SK-N-MC (cell line): ENCODE results near the gene GPS1.
A peak's percentile ranks its signal among the peaks of the same experiment; 100 is the strongest.

Experiments used
- DNase-seq: peaks from one replicate; pipeline ENCODE4 v3.0.0-alpha.2; 2011; ENCODE audit warnings: low read depth, low spot score
- H3K27ac ChIP-seq: fragments of 200-600 bp; sonication (generic); 2 replicates; pipeline ENCODE4 v1.5.1; 2016; ENCODE audit warnings: mixed run types
- H3K36me3 ChIP-seq: fragments of 200-600 bp; sonication (generic); 2 replicates; pipeline ENCODE4 v1.6.1; 2017; ENCODE audit warnings: antibody characterized with exemption, low read length, mixed read lengths; ENCODE audit not compliant: insufficient read depth
- H3K4me3 ChIP-seq: fragments of 200-600 bp; sonication (generic); 2 replicates; pipeline ENCODE4 v1.5.1; 2016
- H3K9ac ChIP-seq: fragments of 200-600 bp; sonication (generic); 2 replicates; pipeline ENCODE4 v1.8.0; 2017; ENCODE audit warnings: mixed run types, mixed read lengths; ENCODE audit not compliant: insufficient read length
- H3K9me3 ChIP-seq: fragments of 200-600 bp; sonication (generic); 2 replicates; pipeline ENCODE4 v1.6.1; 2017; ENCODE audit warnings: low read depth, mild to moderate bottlenecking, antibody characterized with exemption, low read length, moderate library complexity, mixed read lengths
- EZH2 ChIP-seq: fragments of 200-600 bp; sonication (generic); IDR thresholded peaks from one replicate; pipeline ENCODE4 v1.6.1; 2017; ENCODE audit warnings: antibody characterized with exemption
- FOXP2 ChIP-seq: optimal IDR thresholded peaks from 2 replicates; pipeline ENCODE3; 2011; ENCODE audit warnings: mild to moderate bottlenecking, moderate library complexity; ENCODE audit not compliant: insufficient read depth; ENCODE audit errors: extremely low read length, control extremely low read depth
- POLR2AphosphoS5 ChIP-seq: IDR thresholded peaks from 2 replicates; pipeline ENCODE4 v1.6.1; 2012; ENCODE audit warnings: mild to moderate bottlenecking, low read depth, low read length, borderline replicate concordance

GPS1 gene

DNA sequence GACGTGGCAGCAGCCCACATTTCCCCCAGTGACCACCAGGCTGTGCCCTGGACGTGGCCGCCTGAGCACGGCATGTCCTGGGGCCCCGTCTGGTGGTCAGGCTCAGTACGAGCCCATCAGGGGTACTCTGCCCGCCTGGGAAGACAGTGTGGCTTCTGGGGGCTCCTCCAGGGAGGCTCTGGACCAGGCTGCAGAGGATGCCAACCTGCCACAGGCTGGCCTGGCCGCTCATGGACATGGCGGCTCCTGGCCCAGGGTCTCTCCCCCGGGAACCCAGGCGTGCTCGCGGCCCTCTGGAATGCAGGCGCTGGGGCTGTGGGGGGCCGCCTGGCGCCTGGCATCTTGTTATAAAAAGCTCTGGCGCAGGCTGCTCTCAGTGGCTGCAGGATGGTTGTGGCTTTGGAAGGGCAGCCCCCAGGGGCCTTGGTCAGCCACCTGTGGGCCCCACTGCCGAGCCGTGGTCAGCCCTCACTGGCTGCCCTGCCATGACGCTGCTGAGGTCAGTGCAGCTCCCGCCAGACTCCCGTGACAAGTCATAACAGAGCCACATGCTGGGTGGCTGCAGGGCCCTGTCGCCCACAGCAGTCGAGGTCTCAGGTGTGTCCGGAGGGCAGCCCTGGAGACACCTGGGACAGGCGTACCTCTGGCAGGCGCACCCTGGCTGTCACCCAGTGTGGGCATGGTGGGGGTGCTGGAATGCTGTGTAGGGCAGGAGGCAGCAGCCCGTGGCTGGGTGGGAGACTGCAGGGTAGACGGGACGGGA, 44.0 kb upstream of the GPS1 start:
- Histone ChIP-seq H3K4me3 (no peak overlapping the region), H3K27ac (no peak overlapping the region), H3K36me3 (no peaks in the 10 kb centered on the region), H3K9me3 (no peaks in the 10 kb centered on the region), H3K9ac (no peak overlapping the region)
- no peak for TF ChIP-seq FOXP2
- no peak for TF ChIP-seq EZH2
- TF ChIP-seq POLR2AphosphoS5 = no peak
- DNase-seq = no peak

- Histone ChIP-seq H3K9ac (no peak overlapping the region), H3K27ac (no peak overlapping the region), H3K9me3 (no peaks in the 10 kb centered on the region), H3K36me3 (no peaks in the 10 kb centered on the region), H3K4me3 (no peak overlapping the region)
- no peak for DNase-seq
- TF ChIP-seq FOXP2 (no peak), EZH2 (no peak), POLR2AphosphoS5 (no peak)
Measured at GRCh38 chr17:82008258-82008940, 43.3 kb upstream of the GPS1 start.

GRCh38 chr17:82008941-82009405, 42.7 kb upstream of the GPS1 start:
- H3K9me3 ChIP-seq = no peaks in the 10 kb centered on the region
- H3K36me3 ChIP-seq = no peaks in the 10 kb centered on the region
- no peak overlapping the region for H3K27ac ChIP-seq

GRCh38 chr17:82009413-82009812, 42.3 kb upstream of the GPS1 start:
- Histone ChIP-seq H3K9me3 (no peaks in the 10 kb centered on the region), H3K9ac (no peak overlapping the region), H3K27ac (no peak overlapping the region), H3K4me3 (no peak overlapping the region), H3K36me3 (no peaks in the 10 kb centered on the region)
- no peak for TF ChIP-seq EZH2
- TF ChIP-seq FOXP2 = no peak
- DNase-seq = no peak

More at GRCh38 chr17:82008941-82009405, 42.7 kb upstream of the GPS1 start:
- H3K4me3 ChIP-seq = no peak overlapping the region
- no peak overlapping the region for H3K9ac ChIP-seq
- no peak for DNase-seq
- TF ChIP-seq EZH2 (no peak), FOXP2 (no peak), POLR2AphosphoS5 (no peak)

DNA sequence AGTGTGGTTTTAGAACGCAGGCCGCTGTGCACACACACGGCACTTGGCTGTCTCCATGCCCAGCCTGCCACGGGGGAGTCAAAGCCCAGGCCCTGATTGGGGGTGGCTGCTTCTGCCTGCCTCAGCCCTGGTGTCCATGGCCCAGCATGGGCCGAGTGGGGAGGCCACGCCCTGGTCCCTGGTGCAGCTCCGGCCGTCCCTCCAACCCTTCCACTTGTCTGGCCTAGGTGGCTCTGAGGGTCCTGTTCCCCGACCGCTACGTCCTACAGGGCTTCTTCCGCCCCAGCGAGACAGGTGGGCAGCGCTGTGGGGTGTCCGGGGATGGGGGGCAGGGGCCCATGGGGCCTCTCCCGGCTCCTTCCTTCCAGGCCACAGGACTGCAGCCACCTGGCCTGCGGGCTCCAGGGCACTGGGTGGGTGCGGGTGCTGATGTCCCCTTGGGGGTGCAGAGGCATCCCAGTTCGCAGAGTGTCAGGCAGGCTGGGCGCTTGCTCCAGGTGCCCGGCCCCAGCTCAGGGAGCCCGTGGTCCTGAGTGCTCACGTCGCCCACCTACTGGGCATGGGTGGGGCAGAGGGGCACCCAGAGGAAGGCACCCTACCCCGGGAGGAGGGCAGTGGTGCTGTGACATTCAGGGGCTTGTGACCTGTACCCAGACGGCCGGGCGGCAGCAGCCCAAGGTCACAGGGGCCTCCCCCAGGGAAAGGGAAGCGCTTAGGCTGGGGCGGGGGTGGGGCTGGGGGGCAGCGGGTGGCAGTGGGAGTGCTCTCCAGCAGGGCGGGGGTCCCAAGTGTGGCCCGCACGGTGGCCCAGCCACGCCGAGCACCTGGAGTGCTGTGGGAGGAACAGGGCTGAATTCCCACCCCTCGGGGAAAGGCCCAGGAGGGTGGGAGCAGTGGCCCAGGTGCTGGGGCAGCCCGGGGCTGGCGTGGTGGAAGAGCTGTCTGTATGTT, 40.8 kb upstream of the GPS1 start:
- Histone ChIP-seq H3K27ac (no peak overlapping the region), H3K9me3 (no peaks in the 10 kb centered on the region), H3K36me3 (no peaks in the 10 kb centered on the region), H3K9ac (no peak overlapping the region), H3K4me3 (no peak overlapping the region)
- TF ChIP-seq EZH2 (no peak), FOXP2 (no peak), POLR2AphosphoS5 (no peak)
- no peak for DNase-seq

DNA sequence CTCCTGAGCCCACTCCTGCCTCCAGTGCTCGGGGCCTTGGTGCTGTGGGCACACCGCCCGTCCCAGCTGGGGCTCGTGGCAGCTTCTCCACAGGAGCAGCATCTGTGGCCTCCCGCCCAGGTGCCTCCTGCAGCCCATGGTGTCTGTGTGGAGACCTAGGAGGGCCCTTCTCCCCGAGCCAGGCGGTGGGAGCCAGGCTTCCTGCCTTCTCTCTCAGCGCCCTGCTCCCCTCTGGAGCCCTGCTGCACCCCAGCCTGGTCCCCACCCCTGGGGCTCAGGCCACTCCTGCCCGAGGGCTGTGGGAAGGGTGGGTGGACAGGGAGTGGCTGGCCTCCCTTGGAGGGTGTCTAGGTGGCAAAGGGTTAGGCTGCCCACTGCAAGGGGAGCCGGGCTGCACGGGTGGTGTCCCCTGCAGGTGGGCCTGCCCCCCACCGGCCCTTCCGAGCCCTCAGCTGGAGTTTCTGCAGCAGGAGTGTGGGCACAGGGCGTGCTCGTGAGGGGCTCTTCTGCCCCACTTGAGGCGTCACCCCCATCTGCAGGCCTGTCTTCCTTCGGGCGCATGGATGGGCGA, 40.0 kb upstream of the GPS1 start:
- Histone ChIP-seq H3K9ac (no peak overlapping the region), H3K36me3 (no peaks in the 10 kb centered on the region)
- TF ChIP-seq POLR2AphosphoS5 (no peak), EZH2 (no peak), FOXP2 (no peak)

DNA sequence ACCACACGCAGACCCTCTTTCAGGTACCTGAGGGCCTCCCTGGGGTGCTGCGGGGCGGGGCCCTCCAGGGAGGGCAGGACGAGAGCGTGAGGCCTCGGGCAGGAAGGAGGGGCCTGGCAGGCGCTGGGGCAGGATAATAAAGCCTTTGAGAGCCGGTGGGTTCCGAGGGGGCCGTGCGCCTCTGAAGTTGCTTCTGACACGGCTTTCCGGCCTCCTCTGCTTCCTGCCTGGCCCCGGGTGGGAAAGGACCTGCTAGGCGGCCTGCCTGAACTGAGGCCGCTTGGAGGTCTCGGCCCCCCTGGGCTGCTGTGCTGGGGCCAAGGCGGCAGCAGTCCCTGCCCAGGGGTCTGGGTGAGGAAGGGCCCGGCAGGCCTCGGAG, 39.4 kb upstream of the GPS1 start:
- no peak for DNase-seq
- TF ChIP-seq POLR2AphosphoS5 (no peak), EZH2 (no peak), FOXP2 (no peak)
- Histone ChIP-seq H3K27ac (peak overlapping the region; percentile 77), H3K9me3 (no peaks in the 10 kb centered on the region), H3K36me3 (no peaks in the 10 kb centered on the region), H3K4me3 (no peak overlapping the region), H3K9ac (no peak overlapping the region)

More for the DNA sequence above, 40.0 kb upstream of the GPS1 start:
- Histone ChIP-seq H3K4me3 (no peak overlapping the region), H3K9me3 (no peaks in the 10 kb centered on the region), H3K27ac (peak overlapping the region; percentile 77; the same call in 1 of the 2 replicates)
- no peak for DNase-seq

DNA sequence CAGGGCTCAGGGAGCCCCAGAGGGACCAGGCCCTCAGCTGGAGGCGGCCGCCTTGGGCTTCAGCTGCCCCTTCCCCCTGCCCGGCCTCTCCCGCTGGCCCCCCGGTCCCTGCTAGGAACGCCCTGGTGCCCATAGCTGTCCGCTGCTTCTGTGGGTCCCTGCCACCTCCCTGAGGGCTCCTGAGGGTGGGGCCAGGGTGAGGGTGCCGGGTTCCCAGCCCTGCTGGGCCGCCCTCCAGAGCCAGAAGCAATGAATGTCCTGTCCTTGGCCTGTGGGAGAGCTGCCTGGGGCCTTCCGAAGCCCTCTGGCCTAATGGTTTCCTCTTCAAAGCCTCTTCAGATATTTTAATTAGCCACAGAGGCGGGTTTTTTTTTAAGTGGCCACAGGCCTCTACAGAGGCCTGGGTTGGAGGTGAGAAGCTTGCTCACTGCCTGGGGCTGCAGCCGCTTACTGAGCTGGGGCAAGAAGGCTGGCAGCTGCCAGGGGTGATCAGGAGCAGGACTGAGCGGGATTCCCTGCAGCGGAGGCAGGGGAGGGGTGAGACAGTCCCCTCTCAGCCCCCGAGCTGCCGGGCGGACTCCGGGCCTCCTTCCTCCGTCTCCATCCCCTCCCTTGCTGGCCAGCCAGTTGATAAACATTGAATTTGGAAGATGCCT, 38.9 kb upstream of the GPS1 start:
- TF ChIP-seq FOXP2 (no peak), POLR2AphosphoS5 (no peak), EZH2 (no peak)
- peak overlapping the region; percentile 77 for H3K27ac ChIP-seq
- no peak overlapping the region for H3K4me3 ChIP-seq
- DNase-seq = no peak
- no peaks in the 10 kb centered on the region for H3K36me3 ChIP-seq
- H3K9ac ChIP-seq = peak overlapping the region; percentile 53
- no peaks in the 10 kb centered on the region for H3K9me3 ChIP-seq
